Retinal pigment epithelial cell (primary cell): ENCODE measurements around the gene TBC1D4.

Source experiments
- DNase-seq: peaks from one replicate; pipeline ENCODE4 v3.0.0-alpha.2; 2010; ENCODE audit warnings: low read depth
- H3K4me3 ChIP-seq: 2 replicates; pipeline ENCODE4 v1.5.1; 2011; ENCODE audit warnings: mild to moderate bottlenecking, low read length, control low read depth, moderate library complexity
- CTCF ChIP-seq: conservative IDR thresholded peaks from 2 replicates; pipeline ENCODE4 v1.5.1; 2011; ENCODE audit warnings: low read depth, low read length, control low read depth, inconsistent platforms

TBC1D4 gene

GRCh38 chr13:75372517-75372916, 109.5 kb downstream of the TBC1D4 start:
- no peak for DNase-seq
- no peak overlapping the region for H3K4me3 ChIP-seq
- TF ChIP-seq CTCF, result peak; percentile 73

GRCh38 chr13:75371203-75371602, 110.8 kb downstream of the TBC1D4 start:
- H3K4me3 ChIP-seq, result no peak overlapping the region
- no peak for TF ChIP-seq CTCF
- no peak for DNase-seq

GRCh38 chr13:75370774-75371173, 111.2 kb downstream of the TBC1D4 start:
- TF ChIP-seq CTCF, result no peak
- no peak for DNase-seq
- no peak overlapping the region for H3K4me3 ChIP-seq

GRCh38 chr13:75369981-75370380, 112.0 kb downstream of the TBC1D4 start:
- DNase-seq, result no peak
- TF ChIP-seq CTCF, result no peak
- H3K4me3 ChIP-seq, result no peak overlapping the region

- H3K4me3 ChIP-seq, result no peak overlapping the region
- DNase-seq, result peak; percentile 63
- no peak for TF ChIP-seq CTCF
Measured at GRCh38 chr13:75368167-75368566, 113.8 kb downstream of the TBC1D4 start.

GRCh38 chr13:75366380-75367280, 115.3 kb downstream of the TBC1D4 start:
- TF ChIP-seq CTCF, result no peak
- H3K4me3 ChIP-seq, result no peak overlapping the region
- no peak for DNase-seq

- peak; percentile 17 for TF ChIP-seq CTCF
- no peak for DNase-seq
- no peak overlapping the region for H3K4me3 ChIP-seq
Measured at GRCh38 chr13:75365724-75366173, 116.2 kb downstream of the TBC1D4 start.
